GM12891 (cell line): Measurements from ENCODE around the gene ENOX1.

Source experiments
- POLR2A ChIP-seq: IDR thresholded peaks from 2 replicates; pipeline ENCODE4 v1.6.1; 2011; ENCODE audit warnings: low read depth, low read length, control low read depth
- POLR2AphosphoS5 ChIP-seq: IDR thresholded peaks from 2 replicates; pipeline ENCODE4 v1.6.1; 2011; ENCODE audit warnings: low read depth, low read length, control low read depth
- POU2F2 ChIP-seq: IDR thresholded peaks from 2 replicates; pipeline ENCODE4 v1.6.1; 2011; ENCODE audit warnings: low read depth, mild to moderate bottlenecking, control low read depth, low read length, moderate library complexity
- SPI1 ChIP-seq: IDR thresholded peaks from 2 replicates; pipeline ENCODE4 v1.6.1; 2011; ENCODE audit warnings: low read depth, low read length, control low read depth
- TAF1 ChIP-seq: IDR thresholded peaks from 2 replicates; pipeline ENCODE4 v1.6.1; 2011; ENCODE audit warnings: low read depth, low read length, control low read depth

DNA sequence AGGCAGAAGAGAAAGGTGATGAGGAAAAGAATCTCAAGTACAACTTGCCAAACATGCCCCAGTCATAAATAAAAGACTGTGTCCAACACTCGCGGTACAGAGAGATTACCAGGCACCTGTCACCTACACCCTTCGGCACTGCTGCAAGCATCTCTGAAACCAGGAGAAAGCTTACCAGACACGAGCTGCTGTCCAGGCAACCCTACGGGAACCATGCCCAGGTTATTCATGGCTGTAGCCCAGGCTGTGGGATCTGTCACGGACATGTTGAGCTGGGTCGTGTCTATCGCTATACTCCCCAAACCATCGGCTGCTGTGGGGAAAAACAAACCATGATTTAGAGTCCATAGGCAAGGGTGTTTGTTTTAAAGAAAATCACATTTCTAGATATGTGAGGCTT is 375.0 kb downstream of the ENOX1 start:
- TF ChIP-seq POLR2AphosphoS5 (no peak), POLR2A (no peak), SPI1 (no peak), TAF1 (no peak), POU2F2 (no peak)
